T-helper 1 cell treated with Interleukin-12 subunit alpha and Interleukin-12 subunit beta and Interleukin-4 antibody, amounts not matched to agents 30 μg/mL and 1 μg/mL, for 36 hours (primary cell): ENCODE data around the gene COPRS.

ENCODE experiments used
- H3K27ac Mint-ChIP-seq: one replicate; pipeline ENCODE4 v1.8.0; 2021; ENCODE audit warnings: mild to moderate bottlenecking, mixed read lengths
- H3K27me3 Mint-ChIP-seq: one replicate; pipeline ENCODE4 v1.8.0; 2021; ENCODE audit warnings: low read depth, mixed read lengths
- H3K36me3 Mint-ChIP-seq: one replicate; pipeline ENCODE4 v1.8.0; 2021; ENCODE audit warnings: low read depth, mixed read lengths
- H3K4me1 Mint-ChIP-seq: one replicate; pipeline ENCODE4 v1.8.0; 2021; ENCODE audit warnings: low read depth, mixed read lengths
- H3K4me3 Mint-ChIP-seq: one replicate; pipeline ENCODE4 v1.8.0; 2021; ENCODE audit warnings: mild to moderate bottlenecking, moderate library complexity, mixed read lengths
- H3K9me3 Mint-ChIP-seq: one replicate; pipeline ENCODE4 v1.8.0; 2021; ENCODE audit warnings: mixed read lengths

The COPRS gene

GRCh38 chr17:31858642-31859486, at the start of gene COPRS:
TSS of gene COPRS (minus strand) at chr17:31859244. CDS start at chr17:31859199, 45 bp downstream.
- H3K4me3 Mint-ChIP-seq: peak within 1 kb of the TSS; percentile 83
- no peaks in the 10 kb centered on the region for H3K9me3 Mint-ChIP-seq
- peaks cover 17% of the 10 kb centered on the region for H3K4me1 Mint-ChIP-seq
- peak within 1 kb of the TSS; percentile 34 for H3K27ac Mint-ChIP-seq
- H3K36me3 Mint-ChIP-seq: peaks cover 8% of the 10 kb centered on the region
- H3K27me3 Mint-ChIP-seq: no peaks in the 10 kb centered on the region

- Mint-ChIP-seq H3K27ac (no peak overlapping the region), H3K36me3 (no peaks in the 10 kb centered on the region), H3K4me3 (no peak overlapping the region), H3K4me1 (peaks cover 3% of the 10 kb centered on the region), H3K27me3 (peaks cover 14% of the 10 kb centered on the region), H3K9me3 (no peaks in the 10 kb centered on the region)
Observed at GRCh38 chr17:31908386-31908785, 49.3 kb upstream of the COPRS start.

- H3K4me1 Mint-ChIP-seq: peaks cover 9% of the 10 kb centered on the region
- no peak overlapping the region for H3K27ac Mint-ChIP-seq
- no peak overlapping the region for H3K4me3 Mint-ChIP-seq
- H3K27me3 Mint-ChIP-seq: peaks cover 14% of the 10 kb centered on the region
- no peaks in the 10 kb centered on the region for H3K36me3 Mint-ChIP-seq
- H3K9me3 Mint-ChIP-seq: no peaks in the 10 kb centered on the region
Observed at GRCh38 chr17:31907342-31907962, 48.4 kb upstream of the COPRS start.

DNA sequence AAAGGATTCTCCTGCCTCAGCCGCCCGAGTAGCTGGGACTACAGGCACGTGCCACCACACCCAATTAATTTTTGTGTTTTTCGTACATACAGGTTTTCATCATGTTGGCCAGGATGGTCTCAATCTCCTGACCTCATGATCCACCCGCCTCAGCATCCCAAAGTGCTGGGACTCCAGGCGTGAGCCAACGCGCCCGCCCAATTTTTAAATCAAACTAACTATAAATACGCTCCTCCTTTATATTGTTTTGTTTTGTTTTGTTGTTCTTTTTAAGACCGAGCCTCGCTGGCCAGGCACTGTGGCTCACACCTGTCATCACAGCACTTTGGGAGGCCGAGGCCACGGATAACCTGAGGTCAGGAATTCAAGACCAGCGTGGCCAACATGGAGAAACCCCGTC, 44.4 kb upstream of the COPRS start:
- H3K36me3 Mint-ChIP-seq: no peaks in the 10 kb centered on the region
- peaks cover 4% of the 10 kb centered on the region for H3K27me3 Mint-ChIP-seq
- H3K4me3 Mint-ChIP-seq: no peak overlapping the region
- H3K4me1 Mint-ChIP-seq: peaks cover 13% of the 10 kb centered on the region
- no peak overlapping the region for H3K27ac Mint-ChIP-seq
- no peaks in the 10 kb centered on the region for H3K9me3 Mint-ChIP-seq

DNA sequence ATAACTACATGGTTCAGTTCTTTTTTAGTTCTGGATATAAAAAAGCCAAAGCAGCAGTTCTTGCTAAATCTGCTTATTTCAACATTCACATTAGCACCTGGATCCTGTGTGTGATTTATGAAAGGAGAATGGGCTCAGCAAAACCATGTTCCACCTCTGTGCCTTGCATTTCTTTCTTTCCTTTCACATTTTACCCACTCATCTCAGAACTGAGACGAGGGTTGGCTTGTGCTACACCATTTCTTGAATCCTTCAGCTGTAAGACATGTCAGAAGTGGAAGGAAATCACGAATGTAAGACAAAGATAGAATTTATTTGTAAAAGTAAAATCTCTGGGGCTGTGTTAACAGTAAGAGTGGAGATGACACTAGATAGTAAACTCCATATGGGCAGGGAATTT, 43.6 kb upstream of the COPRS start:
- Mint-ChIP-seq H3K4me3 (no peak overlapping the region), H3K4me1 (peaks cover 15% of the 10 kb centered on the region), H3K27ac (no peak overlapping the region), H3K9me3 (no peaks in the 10 kb centered on the region), H3K27me3 (peaks cover 4% of the 10 kb centered on the region), H3K36me3 (peaks cover 2% of the 10 kb centered on the region)

DNA sequence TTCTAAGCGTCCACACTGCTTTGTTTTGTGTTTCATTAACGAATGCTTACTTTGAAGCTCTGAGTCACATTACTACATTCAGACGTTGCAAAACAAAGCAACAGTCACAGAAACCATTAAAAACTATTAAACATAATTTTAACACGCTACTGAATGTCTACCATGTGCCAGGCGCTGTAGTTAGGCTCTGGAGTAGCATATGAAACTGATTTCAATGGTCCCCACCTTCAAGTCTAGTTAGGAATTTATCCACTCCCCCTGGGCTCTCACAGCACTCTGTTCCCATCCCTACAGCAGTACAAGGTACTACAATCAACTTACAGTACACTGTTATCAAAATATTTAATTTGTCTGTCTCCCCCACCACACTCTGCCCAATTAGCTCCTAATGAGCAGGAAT, 41.8 kb upstream of the COPRS start:
- Mint-ChIP-seq H3K9me3 (no peaks in the 10 kb centered on the region), H3K4me3 (no peak overlapping the region), H3K27ac (no peak overlapping the region), H3K27me3 (no peaks in the 10 kb centered on the region), H3K4me1 (peaks cover 12% of the 10 kb centered on the region), H3K36me3 (peaks cover 10% of the 10 kb centered on the region)

- H3K4me3 Mint-ChIP-seq: no peak overlapping the region
- H3K36me3 Mint-ChIP-seq: peaks cover 42% of the 10 kb centered on the region
- no peaks in the 10 kb centered on the region for H3K9me3 Mint-ChIP-seq
- H3K27me3 Mint-ChIP-seq: no peaks in the 10 kb centered on the region
- H3K27ac Mint-ChIP-seq: no peak overlapping the region
- no peaks in the 10 kb centered on the region for H3K4me1 Mint-ChIP-seq
Observed at GRCh38 chr17:31888124-31888523, 29.1 kb upstream of the COPRS start.

DNA sequence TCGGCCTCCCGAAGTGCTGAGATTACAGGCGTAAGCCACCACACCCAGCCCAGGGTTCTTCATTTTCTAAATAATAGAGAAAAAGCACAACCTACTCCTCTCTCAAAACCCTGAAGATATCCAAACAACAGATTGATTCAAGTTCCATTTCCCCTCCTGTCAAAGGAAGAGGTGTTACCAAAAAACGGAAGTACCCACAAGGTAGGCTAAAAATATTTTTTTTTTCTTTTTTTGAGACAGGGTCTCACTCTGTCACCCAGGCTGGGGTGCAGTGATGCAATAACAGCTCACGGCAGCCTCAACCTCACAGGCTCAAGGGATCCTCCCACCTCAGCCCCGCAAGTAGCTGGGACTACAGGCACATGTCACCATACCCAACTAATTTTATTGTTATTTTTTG, 23.5 kb upstream of the COPRS start:
- H3K27ac Mint-ChIP-seq: no peak overlapping the region
- no peak overlapping the region for H3K4me3 Mint-ChIP-seq
- no peaks in the 10 kb centered on the region for H3K27me3 Mint-ChIP-seq
- peaks cover 37% of the 10 kb centered on the region for H3K36me3 Mint-ChIP-seq
- no peaks in the 10 kb centered on the region for H3K9me3 Mint-ChIP-seq
- peaks cover 11% of the 10 kb centered on the region for H3K4me1 Mint-ChIP-seq

DNA sequence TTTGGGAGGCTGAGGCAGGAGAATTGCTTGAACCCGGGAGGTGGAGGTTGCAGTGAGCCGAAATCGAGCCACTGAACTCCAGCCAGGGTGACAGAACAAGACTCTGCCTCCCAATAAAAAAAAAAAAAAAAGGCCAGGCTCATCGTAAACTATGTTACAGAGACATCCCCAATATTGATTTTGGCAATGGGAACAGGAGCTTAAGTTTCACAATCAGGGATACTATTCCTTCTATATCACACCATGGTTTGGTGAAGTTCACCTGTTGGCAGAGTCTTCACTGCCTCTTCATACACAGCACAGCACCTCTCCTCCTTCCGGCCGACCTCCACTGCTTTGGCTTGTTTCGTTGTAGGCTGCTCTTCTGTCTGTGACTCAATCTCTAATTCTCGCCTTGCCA, 21.3 kb upstream of the COPRS start:
- Mint-ChIP-seq H3K9me3 (no peaks in the 10 kb centered on the region), H3K27ac (no peak overlapping the region), H3K36me3 (peaks cover 38% of the 10 kb centered on the region), H3K27me3 (no peaks in the 10 kb centered on the region), H3K4me1 (peaks cover 11% of the 10 kb centered on the region), H3K4me3 (no peak overlapping the region)

DNA sequence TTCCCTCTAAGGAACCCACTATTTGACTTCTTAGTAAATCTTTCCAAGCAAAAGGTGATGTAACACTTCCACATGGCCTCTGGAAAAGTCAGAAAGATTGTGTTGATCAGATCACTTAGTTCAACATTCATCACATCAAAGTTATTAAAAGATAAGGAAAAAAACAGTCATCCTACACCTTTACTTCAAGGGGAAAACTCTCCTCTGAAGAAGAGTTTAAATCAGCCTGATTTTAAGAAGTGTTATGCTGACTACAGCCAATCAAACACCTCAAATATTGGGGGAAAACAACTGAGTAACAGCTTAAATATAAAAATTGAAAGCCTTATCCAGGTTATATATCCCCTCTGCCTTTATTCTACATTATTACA, 19.6 kb upstream of the COPRS start:
- H3K27ac Mint-ChIP-seq: peak overlapping the region; percentile 69
- H3K4me3 Mint-ChIP-seq: no peak overlapping the region
- H3K9me3 Mint-ChIP-seq: no peaks in the 10 kb centered on the region
- no peaks in the 10 kb centered on the region for H3K27me3 Mint-ChIP-seq
- peaks cover 11% of the 10 kb centered on the region for H3K4me1 Mint-ChIP-seq
- peaks cover 37% of the 10 kb centered on the region for H3K36me3 Mint-ChIP-seq

GRCh38 chr17:31877911-31878702, 19.1 kb upstream of the COPRS start:
- no peaks in the 10 kb centered on the region for H3K27me3 Mint-ChIP-seq
- no peaks in the 10 kb centered on the region for H3K9me3 Mint-ChIP-seq
- H3K4me1 Mint-ChIP-seq: peaks cover 11% of the 10 kb centered on the region
- peaks cover 42% of the 10 kb centered on the region for H3K36me3 Mint-ChIP-seq
- H3K4me3 Mint-ChIP-seq: no peak overlapping the region
- H3K27ac Mint-ChIP-seq: peak overlapping the region; percentile 69

GRCh38 chr17:31877341-31877740, 18.3 kb upstream of the COPRS start:
- H3K36me3 Mint-ChIP-seq: peaks cover 45% of the 10 kb centered on the region
- no peak overlapping the region for H3K4me3 Mint-ChIP-seq
- no peaks in the 10 kb centered on the region for H3K27me3 Mint-ChIP-seq
- H3K4me1 Mint-ChIP-seq: peaks cover 11% of the 10 kb centered on the region
- H3K27ac Mint-ChIP-seq: no peak overlapping the region
- no peaks in the 10 kb centered on the region for H3K9me3 Mint-ChIP-seq

DNA sequence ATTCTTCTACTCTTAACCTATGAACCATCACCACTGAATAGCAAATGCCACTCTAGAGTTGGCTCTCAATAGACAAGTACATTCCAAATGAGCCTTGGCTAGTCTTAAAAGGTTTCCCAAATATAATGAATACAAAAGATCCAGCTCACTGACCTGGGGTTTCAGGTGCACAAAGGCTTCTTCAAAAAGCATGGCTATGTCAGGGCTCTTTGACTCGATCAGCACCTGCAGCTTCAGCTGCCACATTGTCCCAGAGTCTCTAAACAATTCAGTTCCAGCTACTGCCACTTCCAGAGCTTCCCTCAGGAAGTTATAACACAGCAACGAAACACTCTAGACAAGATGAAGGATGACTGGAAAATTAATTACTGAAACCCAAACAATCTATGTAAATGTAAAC, 16.0 kb upstream of the COPRS start:
- Mint-ChIP-seq H3K27me3 (no peaks in the 10 kb centered on the region), H3K9me3 (no peaks in the 10 kb centered on the region), H3K4me3 (no peak overlapping the region), H3K36me3 (peaks cover 42% of the 10 kb centered on the region), H3K4me1 (peaks cover 8% of the 10 kb centered on the region), H3K27ac (no peak overlapping the region)

DNA sequence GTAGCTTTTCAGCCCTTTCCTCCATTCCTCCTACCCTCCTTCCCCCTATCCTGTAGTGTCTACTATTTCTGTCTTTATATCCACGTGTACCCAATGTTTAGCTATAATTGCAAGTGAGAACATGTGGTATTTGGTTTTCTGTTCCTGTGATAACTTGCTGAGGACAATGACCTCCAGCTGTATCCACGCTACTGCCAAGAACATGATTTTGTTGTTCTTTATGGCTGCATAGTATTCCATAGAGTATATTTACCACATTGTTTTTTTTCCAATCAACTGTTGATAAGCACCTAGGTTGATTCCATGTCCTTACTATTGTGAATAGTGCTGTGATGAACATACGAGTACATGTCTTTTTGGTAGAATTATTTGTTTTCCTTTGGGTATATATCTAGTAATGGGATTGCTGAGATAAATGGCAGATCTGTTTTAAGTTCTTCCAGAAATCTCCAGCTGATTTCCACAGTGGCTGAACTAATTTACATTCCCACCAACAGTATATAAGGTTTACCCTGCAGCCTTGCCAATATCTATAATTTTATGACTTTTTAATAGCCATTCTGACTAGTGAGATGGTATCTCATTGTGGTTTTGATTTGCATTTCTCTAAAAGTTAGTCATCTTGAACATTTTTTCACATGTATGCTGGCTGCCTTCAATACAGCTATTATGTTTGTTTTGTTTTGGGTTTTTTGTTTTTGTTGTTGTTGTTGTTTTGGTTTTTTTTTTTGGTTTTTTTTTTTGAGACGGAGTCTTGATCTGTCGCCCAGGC, 10.9 kb upstream of the COPRS start:
- H3K4me1 Mint-ChIP-seq: no peaks in the 10 kb centered on the region
- H3K27me3 Mint-ChIP-seq: no peaks in the 10 kb centered on the region
- H3K36me3 Mint-ChIP-seq: peaks cover 41% of the 10 kb centered on the region
- H3K4me3 Mint-ChIP-seq: no peak overlapping the region
- no peaks in the 10 kb centered on the region for H3K9me3 Mint-ChIP-seq
- no peak overlapping the region for H3K27ac Mint-ChIP-seq
